K562 (cell line): ENCODE measurements around the gene IQCN. TPM values are rescaled to one million over a fixed set of nuclear protein-coding genes. Genes with fewer than 3 reads are reported as not detected.
A peak's percentile ranks its signal among the peaks of the same experiment; 100 is the strongest.

ENCODE experiments used
- ARID4B ChIP-seq: sonication (generic); formaldehyde crosslinking; IDR thresholded peaks from 2 replicates; pipeline ENCODE4 v1.8.0; 2022; ENCODE audit warnings: mild to moderate bottlenecking, missing genetic modification reagents
- ATF2 ChIP-seq: sonication (generic); formaldehyde crosslinking; IDR thresholded peaks from 2 replicates; pipeline ENCODE4 v1.8.1; 2022; ENCODE audit warnings: missing genetic modification reagents
- ATF7 ChIP-seq: fragments of 450-650 bp; IDR thresholded peaks from 2 replicates; pipeline ENCODE4 v1.7.1; 2014; ENCODE audit warnings: mild to moderate bottlenecking, moderate library complexity
- BHLHE40 ChIP-seq: IDR thresholded peaks from 2 replicates; pipeline ENCODE4 v1.6.1; 2011; ENCODE audit warnings: low read length, improper control_type of control experiment
- CREBBP ChIP-seq: IDR thresholded peaks from one replicate; pipeline ENCODE4 v1.6.1; 2012; ENCODE audit warnings: low read depth, mild to moderate bottlenecking, control low read depth, inconsistent platforms, low read length
- CSDE1 ChIP-seq, 2 experiments: fragments of 450-650 bp; IDR thresholded peaks; 2 replicates each; pipeline ENCODE4 v1.6.1; 2016; ENCODE audit warnings: mild to moderate bottlenecking in 1 of 2
- KAT8 ChIP-seq: fragments of 450-650 bp; IDR thresholded peaks from 2 replicates; pipeline ENCODE4 v1.6.1; 2016; ENCODE audit warnings: low read depth, mild to moderate bottlenecking
- MAZ ChIP-seq, 2 experiments: fragments of 450-650 bp in 1 of 2; sonication (generic) in 1 of 2; formaldehyde crosslinking; IDR thresholded peaks in 1 of 2; conservative IDR thresholded peaks in 1 of 2; 2 replicates each; pipeline versions ENCODE4 v1.4.0 to v1.5.0; 2020; ENCODE audit warnings: mild to moderate bottlenecking in 1 of 2, missing genetic modification reagents in 1 of 2
- MBD1 ChIP-seq: fragments of 250-450 bp; sonication (Bioruptor Pico); IDR thresholded peaks from 2 replicates; pipeline ENCODE4 v1.8.0; 2022; ENCODE audit warnings: inconsistent platforms
- NFRKB ChIP-seq: fragments of 450-650 bp; IDR thresholded peaks from 2 replicates; pipeline ENCODE4 v1.6.1; 2016; ENCODE audit warnings: low read depth
- NUFIP1 ChIP-seq: fragments of 450-650 bp; IDR thresholded peaks from 2 replicates; pipeline ENCODE4 v1.6.1; 2018; ENCODE audit not compliant: partially characterized antibody
- SMAD2 ChIP-seq: fragments of 150-350 bp; IDR thresholded peaks from 2 replicates; pipeline ENCODE4 v1.6.1; 2014; ENCODE audit warnings: low read depth, mild to moderate bottlenecking, low read length
- STAT5B ChIP-seq: fragments of 250-450 bp; sonication (Bioruptor Pico); IDR thresholded peaks from 2 replicates; pipeline ENCODE4 v1.8.0; 2021; ENCODE audit warnings: mild to moderate bottlenecking, inconsistent platforms
- TAF1 ChIP-seq: IDR thresholded peaks from 2 replicates; pipeline ENCODE4 v1.6.1; 2011; ENCODE audit warnings: mild to moderate bottlenecking, low read length, moderate library complexity; ENCODE audit not compliant: insufficient read depth, control insufficient read depth, severe bottlenecking; ENCODE audit errors: extremely low read depth
- TEAD1 ChIP-seq, 2 experiments: fragments of 450-650 bp in 1 of 2; sonication (generic) in 1 of 2; formaldehyde crosslinking; IDR thresholded peaks; 2 replicates each; pipeline versions ENCODE4 v1.4.0 to v1.8.0; 2020 to 2022; ENCODE audit warnings: mild to moderate bottlenecking in 2 of 2, missing genetic modification reagents in 1 of 2
- THRAP3 ChIP-seq: fragments of 450-650 bp; IDR thresholded peaks from 2 replicates; pipeline ENCODE4 v1.6.1; 2016; ENCODE audit warnings: mild to moderate bottlenecking, inconsistent platforms, borderline replicate concordance
- ZBTB8A ChIP-seq: fragments of 450-650 bp; IDR thresholded peaks from 2 replicates; pipeline ENCODE4 v1.6.1; 2018; ENCODE audit warnings: mild to moderate bottlenecking, moderate library complexity; ENCODE audit not compliant: partially characterized antibody
- ZNF449 ChIP-seq: fragments of 250-450 bp; sonication (Bioruptor Pico); IDR thresholded peaks from 2 replicates; pipeline ENCODE4 v1.8.0; 2022; ENCODE audit warnings: moderate library complexity, mild to moderate bottlenecking, inconsistent platforms
- ZNF551 ChIP-seq: fragments of 250-450 bp; sonication (Bioruptor Pico); IDR thresholded peaks from 2 replicates; pipeline ENCODE4 v1.5.0; 2021; ENCODE audit warnings: mild to moderate bottlenecking, moderate library complexity
- ZNF717 ChIP-seq: fragments of 250-450 bp; sonication (Bioruptor Pico); IDR thresholded peaks from 2 replicates; pipeline ENCODE4 v1.5.0; 2021
- polyA plus RNA-seq, 8 experiments: library from polyadenylated mRNA; depleted of rRNA in 4 of 8; stranded (reverse) in 5 of 8; unstranded in 3 of 8; fragments of >200 nt; fragmentation: Nextera tagmentation in 2 of 8; fragmentation: Illumina TruSeq in 1 of 8; extraction: Ambion mirVana in 2 of 8; extraction: Trizol in 1 of 8; gene quantifications; 2 replicates each; pipeline versions ENCODE4 v1.2.1 to v1.2.3, GENCODE V29; 2011 to 2014; ENCODE audit warnings: inconsistent platforms in 1 of 8, missing spikeins in 1 of 8
- total RNA-seq, 7 experiments: library from RNA; depleted of rRNA in 6 of 7; stranded (reverse); fragments of >200 nt in 6 of 7; fragmentation: Illumina TruSeq in 2 of 7; extraction: Trizol in 2 of 7; gene quantifications; 2 replicates each; pipeline versions ENCODE4 v1.2.1 to v1.2.3, GENCODE V29; 2011 to 2021; ENCODE audit warnings: low replicate concordance in 1 of 7

IQCN gene
- total and polyA plus RNA-seq, 9 of the 15 experiments (the other 6 are each of a cell fraction or from before 2014, with no cell fraction given): 0.01 to 0.07 (median 0.04) TPM; not detected in 3

GRCh38 chr19:18274781-18275356 lies 617 bp upstream of the IQCN start (continued):
- TF ChIP-seq ATF7: peak; percentile 73
- no peak for TF ChIP-seq THRAP3
- no peak for TF ChIP-seq ATF2
- TF ChIP-seq MAZ (CRISPR knock-in tag; conservative IDR thresholded peaks at IDR 0.05 in 1 of 2, IDR thresholded peaks at IDR 0.05 in 1 of 2): peak; percentile 52 to 65; a peak in 2 of 4 replicates
- no peak for TF ChIP-seq ZNF717 (CRISPR knock-in tag)
- TF ChIP-seq CSDE1 (IDR thresholded peaks at IDR 0.05): no peak
- no peak for TF ChIP-seq SMAD2
- TF ChIP-seq BHLHE40: no peak
- no peak; a peak in 1 of 4 replicates for TF ChIP-seq TEAD1 (CRISPR knock-in tag; IDR thresholded peaks at IDR 0.05)
- TF ChIP-seq KAT8: no peak
- TF ChIP-seq ZBTB8A: no peak
- TF ChIP-seq ARID4B (CRISPR knock-in tag): no peak
- TF ChIP-seq STAT5B (CRISPR knock-in tag): no peak
- TF ChIP-seq CREBBP: no peak
- TF ChIP-seq ZNF449: no peak
- TF ChIP-seq TAF1: no peak
- no peak for TF ChIP-seq ZNF551
- TF ChIP-seq NFRKB: no peak
- TF ChIP-seq NUFIP1: no peak
- no peak for TF ChIP-seq MBD1
